Nucleus accumbens (tissue), 56 donors: ENCODE measurements around the gene FNDC1.

Experiments
- DNase-seq, 56 donors: peaks; one replicate each; lab custom pipeline; 2025; lab: John Stamatoyannopoulos, UW

The FNDC1 gene

DNA sequence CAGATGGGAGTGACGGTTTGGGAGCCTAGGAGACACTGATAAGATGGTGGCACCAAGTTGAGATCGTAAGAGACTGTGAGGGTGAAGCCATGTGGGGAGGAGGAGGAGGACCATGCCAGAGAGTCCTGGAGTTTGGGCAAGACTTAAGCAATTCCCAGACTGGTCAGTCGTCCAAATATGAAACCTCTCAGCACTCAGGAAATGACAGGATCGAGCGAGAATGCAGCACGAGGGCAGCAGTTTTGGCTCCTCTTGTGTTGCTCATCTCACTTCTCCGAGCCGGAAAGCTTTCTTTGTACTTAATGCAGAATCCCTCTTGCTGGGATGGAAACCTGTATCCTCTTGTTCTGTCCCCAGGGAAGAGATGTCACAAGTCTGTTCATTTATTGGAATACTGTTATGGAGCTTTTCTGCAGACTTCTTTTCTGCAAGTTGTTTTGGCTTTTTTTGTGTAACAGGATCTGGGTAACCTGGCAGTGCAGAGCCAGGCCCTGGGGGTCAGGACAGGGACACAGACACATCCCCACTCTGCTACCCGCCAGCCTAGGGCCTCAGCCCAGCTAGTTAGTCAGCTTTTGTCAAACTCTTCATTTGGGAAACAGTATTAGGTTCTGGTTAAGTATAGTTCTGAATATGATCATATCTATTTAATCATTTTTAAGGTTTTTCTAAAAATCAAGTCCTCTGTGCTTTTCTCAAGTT, 34.3 kb downstream of the FNDC1 start:
- no peak for DNase-seq

GRCh38 chr6:159204605-159205004, 35.4 kb downstream of the FNDC1 start:
- DNase-seq, result no peak

- DNase-seq, result no peak
Measured at GRCh38 chr6:159212028-159212427, 42.8 kb downstream of the FNDC1 start.

DNA sequence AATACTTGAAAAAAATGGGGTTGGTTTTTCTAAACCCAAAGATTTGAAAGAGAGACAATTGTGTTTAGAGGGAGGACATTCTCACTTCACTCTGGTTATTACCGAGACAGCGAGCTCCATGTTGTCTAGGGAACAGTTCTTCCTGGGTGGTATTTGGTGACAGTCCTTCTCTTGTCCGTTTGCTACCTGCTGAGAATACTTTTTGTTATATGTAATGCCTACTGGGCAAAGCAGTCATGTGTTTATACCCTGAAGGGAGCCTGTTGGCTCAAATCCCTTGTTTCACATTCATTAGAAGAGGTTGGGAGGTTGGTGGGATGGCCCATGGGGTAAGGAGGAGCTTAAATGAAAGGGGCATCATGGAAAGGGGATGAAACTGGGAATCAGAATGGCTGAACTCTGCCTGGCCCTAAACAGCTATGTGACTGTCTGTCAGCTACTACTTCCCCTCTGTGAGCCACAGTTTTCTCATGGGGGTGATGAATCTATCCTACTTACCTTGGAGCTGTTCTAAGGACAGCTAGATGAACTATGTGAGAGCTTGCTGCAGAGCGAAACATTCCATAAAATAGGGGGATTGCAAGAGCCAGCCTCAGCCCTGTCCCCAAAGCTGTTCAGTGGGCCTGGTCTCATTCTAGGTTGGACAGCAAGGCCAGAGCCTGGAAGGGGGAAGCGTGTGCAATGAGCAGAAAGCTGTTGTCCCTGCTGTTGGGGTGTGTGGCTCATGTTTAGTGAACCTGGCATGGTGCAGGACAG, 43.5 kb downstream of the FNDC1 start:
- DNase-seq, result no peak

DNA sequence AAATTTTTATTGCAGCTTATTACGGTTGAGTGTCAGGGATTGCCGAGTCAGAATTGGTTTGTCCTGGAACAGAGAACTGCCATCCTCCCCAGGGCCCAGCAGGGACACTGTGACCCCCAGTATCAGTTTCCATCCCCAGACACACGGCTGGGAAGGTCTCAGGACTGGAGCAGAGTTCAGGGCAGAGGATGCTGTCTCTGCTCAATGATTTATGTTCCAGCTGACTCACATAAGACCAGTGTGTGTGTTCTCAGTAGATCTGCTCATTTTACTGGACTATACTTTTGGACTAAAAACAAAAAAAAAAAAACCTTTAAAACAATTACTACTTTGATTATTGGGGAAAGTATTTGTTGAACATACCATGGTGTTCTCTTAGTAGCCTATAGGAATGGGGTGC, 44.2 kb downstream of the FNDC1 start:
- DNase-seq, result no peak

- no peak for DNase-seq
Measured at GRCh38 chr6:159214281-159214680, 45.1 kb downstream of the FNDC1 start.

GRCh38 chr6:159217595-159218275, 48.5 kb downstream of the FNDC1 start:
- DNase-seq, result peak in 8 of 56 donors; percentile 1 to 32 (median 4)

DNA sequence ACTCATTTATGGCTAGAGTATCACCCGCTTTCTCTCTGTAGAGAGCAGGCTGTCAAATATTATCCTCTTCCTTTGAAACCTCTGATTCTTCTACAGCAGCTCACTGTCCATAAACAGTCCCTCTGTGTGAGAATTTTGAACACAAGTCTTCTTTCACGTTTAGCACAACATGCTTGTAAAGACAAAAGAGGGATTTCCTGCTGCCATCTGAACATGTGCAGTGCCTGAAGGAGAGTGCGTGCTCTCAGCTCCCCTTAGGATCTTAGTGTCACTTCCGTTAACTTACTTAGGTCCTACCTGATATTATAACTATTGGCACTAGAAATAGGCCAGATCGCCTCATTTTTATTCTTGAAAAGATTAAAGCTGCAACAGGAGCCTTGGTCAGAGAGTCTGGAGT, 50.9 kb downstream of the FNDC1 start:
- no peak for DNase-seq

DNA sequence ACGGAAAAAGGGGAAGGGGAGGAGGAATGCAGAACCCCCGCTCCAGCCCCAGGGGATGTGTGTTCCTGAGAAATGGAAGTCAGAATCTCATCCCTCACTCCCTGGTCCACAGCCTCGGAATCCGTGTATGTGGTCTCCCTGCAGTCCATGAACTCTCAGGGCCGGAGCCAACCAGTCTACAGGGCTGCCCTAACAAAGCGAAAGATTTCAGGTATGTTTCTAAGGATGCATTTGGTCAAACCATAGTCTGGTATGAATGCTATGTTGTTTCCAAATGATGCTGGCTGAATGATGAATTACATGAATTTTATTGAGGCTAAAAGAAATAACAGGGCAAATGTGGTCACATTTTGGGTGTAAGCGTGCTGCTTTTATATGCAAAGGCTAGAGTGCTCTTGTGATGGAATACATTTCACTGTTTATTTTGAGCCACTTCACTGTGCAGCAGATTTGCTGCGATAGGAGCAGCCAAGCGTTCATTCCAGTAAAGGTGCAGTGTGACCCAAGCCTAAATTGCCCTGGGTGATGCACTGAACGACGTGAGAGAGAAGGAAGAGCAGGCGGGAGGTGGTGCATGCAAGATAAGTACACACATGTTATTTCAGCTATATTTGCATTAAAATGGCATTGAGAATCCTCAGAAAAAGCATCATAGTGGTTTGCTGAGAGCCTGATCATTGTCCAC, 52.4 kb downstream of the FNDC1 start:
- DNase-seq, result no peak

DNA sequence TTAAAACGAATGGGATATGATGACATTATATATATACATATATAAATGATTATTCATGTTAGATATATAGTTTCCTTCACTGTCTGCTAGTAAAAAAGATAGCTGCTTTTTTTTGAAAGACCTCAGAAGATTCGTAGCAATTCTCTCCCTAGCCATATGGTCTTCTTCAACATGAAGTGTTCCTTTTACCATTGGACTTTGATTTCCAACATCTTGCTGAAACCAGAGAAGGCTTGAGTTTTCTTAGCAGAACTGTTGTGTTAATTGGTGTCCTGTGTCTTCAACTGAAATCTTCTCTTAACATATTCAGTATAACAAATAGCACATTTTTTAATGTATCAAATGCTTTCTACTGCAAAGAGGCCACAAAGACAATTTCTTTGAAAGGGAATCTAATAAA, 55.3 kb downstream of the FNDC1 start:
- no peak for DNase-seq

GRCh38 chr6:159229651-159230051, 60.5 kb downstream of the FNDC1 start:
- no peak for DNase-seq

GRCh38 chr6:159232106-159232645, 63.0 kb downstream of the FNDC1 start:
- DNase-seq, result no peak

DNA sequence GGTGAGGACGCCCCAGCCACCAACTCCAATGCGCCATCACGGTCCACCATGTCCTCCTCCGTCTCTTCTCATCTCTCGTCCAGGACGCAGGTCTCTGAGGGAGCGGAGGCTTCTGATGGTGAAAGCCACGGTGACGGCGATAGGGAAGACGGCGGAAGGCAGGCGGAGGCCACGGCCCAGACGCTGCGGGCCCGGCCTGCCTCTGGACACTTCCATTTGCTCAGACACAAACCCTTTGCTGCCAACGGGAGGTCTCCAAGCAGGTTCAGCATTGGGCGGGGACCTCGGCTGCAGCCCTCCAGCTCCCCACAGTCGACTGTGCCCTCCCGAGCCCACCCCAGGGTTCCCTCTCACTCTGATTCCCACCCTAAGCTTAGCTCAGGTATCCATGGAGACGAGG, 63.6 kb downstream of the FNDC1 start:
- no peak for DNase-seq

- no peak for DNase-seq
Measured at GRCh38 chr6:159233365-159234101, 64.3 kb downstream of the FNDC1 start.

- no peak for DNase-seq
Measured at GRCh38 chr6:159234102-159234553, 64.9 kb downstream of the FNDC1 start.

- DNase-seq, result no peak
Measured at GRCh38 chr6:159238920-159239558, 69.8 kb downstream of the FNDC1 start.

GRCh38 chr6:159249128-159249527, 79.9 kb downstream of the FNDC1 start:
- DNase-seq, result no peak

DNA sequence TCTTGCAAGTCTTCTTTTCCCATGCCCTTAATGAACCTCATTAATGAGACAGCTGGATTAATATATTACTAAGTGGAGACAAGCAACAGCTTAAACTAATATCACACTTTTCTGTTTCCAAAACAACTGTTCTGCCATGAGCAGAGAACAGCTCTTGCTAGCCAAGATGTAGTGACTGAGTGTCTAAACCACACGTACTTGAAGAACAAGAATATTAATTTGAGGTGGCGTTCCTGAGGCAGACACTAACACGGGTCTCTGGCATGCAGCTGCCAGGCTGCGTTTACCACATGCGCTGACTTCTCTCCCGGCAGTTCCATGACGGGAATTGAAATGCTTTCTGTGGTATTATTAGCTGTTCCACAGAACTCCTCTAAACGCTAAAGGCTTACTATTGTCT, 80.6 kb downstream of the FNDC1 start:
- no peak for DNase-seq

- DNase-seq, result no peak
Measured at GRCh38 chr6:159250633-159251032, 81.4 kb downstream of the FNDC1 start.
